IMR-90 (cell line): ENCODE measurements around the gene BRD1.

Experiments used
- BHLHE40 ChIP-seq: fragments of 150-350 bp; IDR thresholded peaks from 2 replicates; pipeline ENCODE4 v1.6.1; 2016; ENCODE audit warnings: mild to moderate bottlenecking, low read depth, low read length
- CEBPB ChIP-seq: IDR thresholded peaks from 2 replicates; pipeline ENCODE4 v1.6.1; 2012; ENCODE audit warnings: low read depth, low read length, improper control_type of control experiment
- CHD1 ChIP-seq: IDR thresholded peaks from 2 replicates; pipeline ENCODE4 v1.6.1; 2012; ENCODE audit warnings: low read depth, low read length, improper control_type of control experiment
- FOS ChIP-seq: fragments of 150-350 bp; IDR thresholded peaks from 2 replicates; pipeline ENCODE4 v1.6.1; 2016; ENCODE audit warnings: low read depth, low read length
- MAFK ChIP-seq: IDR thresholded peaks from 2 replicates; pipeline ENCODE4 v1.6.1; 2012; ENCODE audit warnings: low read depth, low read length, improper control_type of control experiment
- MXI1 ChIP-seq: IDR thresholded peaks from 2 replicates; pipeline ENCODE4 v1.6.1; 2012; ENCODE audit warnings: low read depth, mild to moderate bottlenecking, low read length, moderate library complexity, borderline replicate concordance
- POLR2A ChIP-seq: IDR thresholded peaks from 2 replicates; pipeline ENCODE4 v1.6.1; 2012; ENCODE audit warnings: mild to moderate bottlenecking, low read depth, low read length
- RAD21 ChIP-seq: IDR thresholded peaks from 2 replicates; pipeline ENCODE4 v1.6.1; 2012; ENCODE audit warnings: low read length, improper control_type of control experiment
- RCOR1 ChIP-seq: IDR thresholded peaks from 2 replicates; pipeline ENCODE4 v1.6.1; 2012; ENCODE audit warnings: mild to moderate bottlenecking, low read length, improper control_type of control experiment; ENCODE audit not compliant: insufficient replicate concordance
- RFX5 ChIP-seq: IDR thresholded peaks from 2 replicates; pipeline ENCODE4 v1.8.0; 2012; ENCODE audit warnings: low read depth, mild to moderate bottlenecking, low read length, moderate library complexity
- SMC3 ChIP-seq: fragments of 150-350 bp; IDR thresholded peaks from 2 replicates; pipeline ENCODE4 v1.6.1; 2016; ENCODE audit warnings: low read depth, mild to moderate bottlenecking, antibody characterized with exemption, low read length, moderate library complexity
- TF ChIP-seq, protein P1 (sequence below): conservative IDR thresholded peaks from 2 replicates; pipeline ENCODE4 v1.5.1; 2012; ENCODE audit warnings: mild to moderate bottlenecking, low read depth, low read length, improper control_type of control experiment
- TF ChIP-seq, protein P2 (sequence below): fragments of 150-350 bp; IDR thresholded peaks from 2 replicates; pipeline ENCODE4 v1.6.1; 2017; ENCODE audit warnings: mild to moderate bottlenecking, antibody characterized with exemption, low read length, low read depth

DNA sequence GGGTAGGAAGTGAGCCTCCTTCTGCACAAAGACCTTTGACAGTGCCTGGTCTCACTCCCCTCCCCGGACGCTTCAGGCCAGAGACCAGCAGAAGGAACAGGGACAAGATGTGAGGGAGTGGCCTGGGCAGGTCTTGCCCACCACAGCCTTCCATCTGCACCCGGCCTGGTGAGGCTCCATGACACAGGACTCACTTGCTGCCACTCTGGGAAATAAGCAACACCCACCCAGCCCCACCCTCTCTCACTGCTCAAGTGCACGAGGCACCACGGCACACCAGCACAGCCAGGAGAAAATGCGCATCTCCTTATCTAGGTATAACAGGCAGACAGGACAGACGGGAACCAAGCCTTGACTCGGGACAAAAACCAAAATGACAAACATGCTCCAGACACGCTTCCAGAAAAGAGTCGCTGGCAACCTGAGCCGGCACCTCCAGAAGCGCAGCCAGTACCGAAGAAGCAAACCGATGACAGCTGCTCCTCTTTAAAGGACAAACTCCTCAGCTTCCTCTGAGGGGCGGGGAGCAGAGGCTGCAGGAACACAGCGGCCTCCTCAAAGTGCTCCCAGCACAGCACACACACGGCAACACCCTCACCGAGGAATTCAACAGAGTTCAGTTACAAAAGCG lies 41.7 kb downstream of the BRD1 start:
- TF ChIP-seq, protein P1, sequence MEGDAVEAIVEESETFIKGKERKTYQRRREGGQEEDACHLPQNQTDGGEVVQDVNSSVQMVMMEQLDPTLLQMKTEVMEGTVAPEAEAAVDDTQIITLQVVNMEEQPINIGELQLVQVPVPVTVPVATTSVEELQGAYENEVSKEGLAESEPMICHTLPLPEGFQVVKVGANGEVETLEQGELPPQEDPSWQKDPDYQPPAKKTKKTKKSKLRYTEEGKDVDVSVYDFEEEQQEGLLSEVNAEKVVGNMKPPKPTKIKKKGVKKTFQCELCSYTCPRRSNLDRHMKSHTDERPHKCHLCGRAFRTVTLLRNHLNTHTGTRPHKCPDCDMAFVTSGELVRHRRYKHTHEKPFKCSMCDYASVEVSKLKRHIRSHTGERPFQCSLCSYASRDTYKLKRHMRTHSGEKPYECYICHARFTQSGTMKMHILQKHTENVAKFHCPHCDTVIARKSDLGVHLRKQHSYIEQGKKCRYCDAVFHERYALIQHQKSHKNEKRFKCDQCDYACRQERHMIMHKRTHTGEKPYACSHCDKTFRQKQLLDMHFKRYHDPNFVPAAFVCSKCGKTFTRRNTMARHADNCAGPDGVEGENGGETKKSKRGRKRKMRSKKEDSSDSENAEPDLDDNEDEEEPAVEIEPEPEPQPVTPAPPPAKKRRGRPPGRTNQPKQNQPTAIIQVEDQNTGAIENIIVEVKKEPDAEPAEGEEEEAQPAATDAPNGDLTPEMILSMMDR: no peak
- TF ChIP-seq CHD1: no peak
- no peak for TF ChIP-seq POLR2A
- TF ChIP-seq BHLHE40: no peak
- no peak for TF ChIP-seq FOS
- TF ChIP-seq RAD21: no peak
- TF ChIP-seq SMC3: no peak
- no peak for TF ChIP-seq MAFK
- no peak for TF ChIP-seq RFX5
- TF ChIP-seq RCOR1: no peak
- no peak for TF ChIP-seq MXI1
- TF ChIP-seq CEBPB: no peak
- TF ChIP-seq, protein P2, sequence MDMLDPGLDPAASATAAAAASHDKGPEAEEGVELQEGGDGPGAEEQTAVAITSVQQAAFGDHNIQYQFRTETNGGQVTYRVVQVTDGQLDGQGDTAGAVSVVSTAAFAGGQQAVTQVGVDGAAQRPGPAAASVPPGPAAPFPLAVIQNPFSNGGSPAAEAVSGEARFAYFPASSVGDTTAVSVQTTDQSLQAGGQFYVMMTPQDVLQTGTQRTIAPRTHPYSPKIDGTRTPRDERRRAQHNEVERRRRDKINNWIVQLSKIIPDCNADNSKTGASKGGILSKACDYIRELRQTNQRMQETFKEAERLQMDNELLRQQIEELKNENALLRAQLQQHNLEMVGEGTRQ: no peak
